Stimulated activated naive CD8-positive, alpha-beta T cell treated with anti-CD3 and anti-CD28 coated beads, Interleukin-15, Interleukin-2, amounts not matched to agents 100 U/mL and 50 U/mL, for 24 hours (primary cell): ENCODE measurements around the gene BCAS1.

Experiments
- ATAC-seq: fragments of 150-1000 bp; cut with Tn5 transposase; one replicate; pipeline ENCODE4 v1.10.0; 2021
- DNase-seq: peaks from one replicate; pipeline ENCODE4 v3.0.0; 2021

BCAS1 gene

DNA sequence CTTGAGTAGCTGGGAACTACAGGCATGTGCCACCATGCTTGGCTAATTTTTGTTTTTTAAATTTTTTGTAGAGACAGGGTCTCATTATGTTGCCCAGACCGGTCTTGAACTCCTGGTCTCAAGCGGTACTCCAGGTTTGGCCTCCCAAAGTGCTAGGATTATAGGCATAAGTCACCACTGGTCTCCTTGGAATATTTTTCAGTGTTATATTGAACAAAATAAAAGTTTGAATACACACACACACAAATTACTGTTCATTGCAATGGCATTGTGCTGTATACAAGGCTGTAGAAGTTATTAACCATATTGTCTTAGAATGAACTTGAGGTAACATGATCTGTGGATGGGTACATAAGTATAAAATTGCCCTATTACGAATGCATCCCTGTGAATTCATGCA is 166.1 kb downstream of the BCAS1 start:
- DNase-seq (no peak), ATAC-seq (no peak)

DNA sequence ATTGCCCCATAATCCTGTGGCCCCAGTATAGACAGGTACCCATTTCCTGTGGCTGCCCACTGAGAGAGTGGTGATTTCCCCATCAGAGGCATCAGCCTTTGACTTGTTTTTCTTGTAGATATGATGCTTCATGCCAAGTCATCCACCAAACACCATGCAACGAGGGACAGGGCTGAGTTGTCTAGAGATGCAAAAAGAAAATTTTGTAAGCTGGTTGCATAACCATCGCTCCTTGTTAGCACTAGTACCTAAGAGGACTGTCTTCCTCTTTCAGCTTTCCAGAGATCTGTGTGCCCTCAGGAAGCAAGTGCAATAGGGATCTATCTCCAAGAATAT is 166.8 kb downstream of the BCAS1 start:
- ATAC-seq, result no peak
- DNase-seq, result no peak

DNA sequence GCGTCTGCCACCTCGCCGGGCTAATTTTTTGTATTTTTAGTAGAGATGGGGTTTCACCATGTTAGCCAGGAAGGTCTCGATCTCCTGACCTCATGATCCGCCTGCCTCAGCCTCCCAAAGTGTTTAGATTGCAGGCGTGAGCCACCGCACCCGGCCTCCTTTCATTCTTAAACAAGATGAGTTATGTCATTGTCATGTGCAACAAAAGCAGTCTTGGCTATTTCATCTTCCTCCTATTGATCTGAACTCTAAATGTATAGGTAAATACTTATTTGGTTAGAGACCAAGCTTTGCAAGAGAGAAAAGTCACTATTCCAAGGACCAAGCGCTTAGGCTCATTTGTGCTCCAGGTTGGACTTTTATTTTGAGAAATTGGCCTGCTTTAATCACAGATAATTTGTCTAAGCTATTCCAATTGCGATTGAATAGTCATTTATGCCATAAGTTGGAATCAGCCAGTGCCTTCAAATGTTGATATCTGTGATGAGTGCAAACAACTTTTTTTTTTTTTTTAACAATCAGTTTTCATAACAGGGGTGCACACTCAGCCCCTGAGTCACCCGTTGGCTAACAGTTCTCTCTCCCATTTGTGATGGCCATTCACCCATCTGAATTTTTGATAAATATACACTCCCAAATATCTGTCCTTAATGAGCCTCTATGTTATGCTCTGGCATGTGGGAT is 167.3 kb downstream of the BCAS1 start:
- no peak for ATAC-seq
- DNase-seq, result no peak

DNA sequence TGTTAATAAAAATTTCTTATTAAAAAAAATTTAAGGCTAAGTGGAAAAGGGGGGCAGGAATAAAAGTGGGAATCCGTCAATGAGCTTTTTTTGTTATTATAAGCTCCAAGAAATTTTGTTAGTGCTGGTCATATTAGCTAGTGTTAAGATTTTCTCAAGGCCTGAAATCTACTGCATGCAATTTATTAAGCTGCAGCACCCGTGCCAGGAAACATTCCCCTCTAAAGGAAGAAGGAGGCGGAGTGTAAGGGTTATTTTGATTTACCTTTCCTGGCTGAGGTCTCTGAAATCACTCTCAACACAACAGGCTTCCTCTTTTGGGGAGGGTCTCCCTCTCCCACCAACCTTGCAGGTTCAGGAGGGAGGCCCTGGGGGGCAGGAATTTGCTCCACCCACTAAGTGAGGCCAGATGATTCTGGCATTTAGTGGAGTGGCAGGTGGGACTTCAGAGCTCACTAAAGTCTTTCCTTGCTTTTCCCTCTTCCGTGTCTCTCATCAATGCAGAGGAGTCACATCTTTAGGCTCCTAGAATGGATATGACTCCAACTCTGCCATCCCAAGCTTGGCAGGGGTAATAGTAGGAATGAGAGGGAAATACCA is 168.8 kb downstream of the BCAS1 start:
- ATAC-seq (no peak), DNase-seq (no peak)

DNA sequence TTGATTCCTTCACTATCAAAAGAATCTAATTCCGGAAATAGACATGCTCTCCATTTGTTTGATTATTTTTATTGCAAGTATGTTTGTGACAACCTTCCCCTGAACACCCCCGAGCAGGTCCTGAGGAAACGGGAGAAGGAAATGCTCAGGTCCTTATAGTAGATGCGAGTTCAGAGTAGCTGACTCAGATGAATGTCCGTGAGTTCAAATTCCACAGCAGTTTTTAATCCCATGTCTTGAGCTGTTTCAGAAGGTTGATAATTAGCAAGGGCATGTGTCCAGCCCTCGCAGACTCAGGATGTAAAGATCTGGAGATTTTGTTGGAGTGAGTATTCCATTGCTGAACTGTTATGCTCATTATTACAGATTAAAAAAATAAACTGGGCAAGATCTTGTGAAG is 169.3 kb downstream of the BCAS1 start:
- ATAC-seq, result no peak
- DNase-seq, result no peak

DNA sequence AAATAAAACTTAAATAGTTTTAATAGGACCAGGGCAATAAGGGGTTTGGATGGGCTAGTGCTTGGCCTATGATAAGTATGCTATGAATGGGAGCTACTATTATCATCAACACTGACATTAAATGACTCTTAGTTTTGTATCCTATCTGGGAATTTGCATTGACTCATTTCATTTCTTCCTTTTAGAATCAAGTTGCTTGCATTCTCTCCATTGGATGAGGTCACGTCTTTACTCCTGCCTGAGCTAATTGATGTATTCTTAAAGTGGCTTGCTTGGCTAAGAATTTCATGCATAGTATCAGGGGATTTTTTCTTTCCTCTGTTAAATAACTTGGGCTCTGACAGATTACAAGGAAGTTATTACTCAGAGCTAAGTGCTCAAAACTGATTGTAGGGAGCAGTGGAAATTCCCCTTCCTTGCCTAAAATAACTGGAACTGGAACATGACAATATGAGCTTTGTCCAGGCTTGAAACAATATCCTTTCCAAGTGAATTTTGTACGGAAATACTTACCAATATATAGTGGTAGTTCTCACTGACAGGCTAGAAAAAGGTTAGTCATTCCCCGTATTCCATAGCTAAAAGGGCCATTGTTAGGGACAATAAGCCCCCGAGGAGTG is 169.9 kb downstream of the BCAS1 start:
- peak; percentile 47 for ATAC-seq
- no peak for DNase-seq

DNA sequence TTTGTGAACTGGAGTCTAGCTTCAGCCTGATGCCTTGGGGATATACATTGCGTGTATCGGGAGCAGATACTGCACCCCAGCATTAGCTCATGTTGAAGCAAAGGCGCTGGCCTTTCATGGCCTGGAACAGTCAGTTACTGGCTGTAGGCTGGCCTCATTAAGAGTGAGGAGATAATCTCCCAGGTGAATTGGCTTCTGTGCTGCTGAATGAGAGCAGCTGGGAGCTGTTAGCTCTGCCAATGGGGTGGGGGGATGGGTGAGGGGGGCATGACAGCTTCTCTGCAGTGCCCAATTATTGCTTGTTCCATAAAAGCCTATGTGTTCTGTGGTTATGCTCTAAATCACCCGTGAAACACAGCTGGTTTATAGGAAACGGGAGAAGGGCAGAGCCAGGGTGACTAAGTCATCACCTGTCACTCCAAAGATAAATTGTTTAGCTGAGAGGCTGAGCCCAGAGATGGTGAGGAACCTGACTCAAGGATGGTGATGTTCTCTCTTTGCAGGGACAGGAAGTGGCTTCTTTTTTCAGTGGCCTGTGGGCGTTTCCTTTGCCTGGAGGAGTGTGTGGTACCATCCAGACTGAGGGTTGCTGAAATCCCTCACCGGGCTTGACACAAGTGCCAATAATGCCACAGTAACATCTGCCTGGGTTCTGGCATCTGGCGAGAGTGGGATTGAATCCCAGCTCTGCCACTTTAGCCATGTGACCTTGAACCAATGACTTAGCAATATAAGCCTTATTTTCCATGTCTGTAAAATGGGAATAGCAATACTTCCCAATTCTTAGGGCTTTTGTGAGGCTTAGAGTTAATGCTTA is 170.8 kb downstream of the BCAS1 start:
- peak; percentile 91 for ATAC-seq
- DNase-seq, result peak; percentile 78

DNA sequence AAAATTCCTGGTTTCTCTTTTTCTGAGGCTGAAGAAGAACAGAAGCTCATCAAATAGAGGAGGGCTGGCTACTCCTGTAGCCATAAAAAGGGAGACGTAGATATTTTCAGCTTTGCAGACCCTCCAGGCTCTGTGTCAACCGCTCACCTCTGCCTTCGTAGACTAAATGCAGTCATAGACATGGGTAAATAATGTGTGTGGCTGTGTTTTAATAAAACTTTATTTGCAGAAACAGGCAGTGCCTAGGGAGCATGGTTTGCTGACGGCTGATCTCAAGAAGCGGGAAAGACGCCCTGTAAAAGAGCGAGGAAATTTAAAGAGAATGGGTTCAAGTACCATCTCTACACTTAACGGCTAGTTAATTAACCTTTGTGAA is 171.8 kb downstream of the BCAS1 start:
- no peak for DNase-seq
- ATAC-seq, result no peak

DNA sequence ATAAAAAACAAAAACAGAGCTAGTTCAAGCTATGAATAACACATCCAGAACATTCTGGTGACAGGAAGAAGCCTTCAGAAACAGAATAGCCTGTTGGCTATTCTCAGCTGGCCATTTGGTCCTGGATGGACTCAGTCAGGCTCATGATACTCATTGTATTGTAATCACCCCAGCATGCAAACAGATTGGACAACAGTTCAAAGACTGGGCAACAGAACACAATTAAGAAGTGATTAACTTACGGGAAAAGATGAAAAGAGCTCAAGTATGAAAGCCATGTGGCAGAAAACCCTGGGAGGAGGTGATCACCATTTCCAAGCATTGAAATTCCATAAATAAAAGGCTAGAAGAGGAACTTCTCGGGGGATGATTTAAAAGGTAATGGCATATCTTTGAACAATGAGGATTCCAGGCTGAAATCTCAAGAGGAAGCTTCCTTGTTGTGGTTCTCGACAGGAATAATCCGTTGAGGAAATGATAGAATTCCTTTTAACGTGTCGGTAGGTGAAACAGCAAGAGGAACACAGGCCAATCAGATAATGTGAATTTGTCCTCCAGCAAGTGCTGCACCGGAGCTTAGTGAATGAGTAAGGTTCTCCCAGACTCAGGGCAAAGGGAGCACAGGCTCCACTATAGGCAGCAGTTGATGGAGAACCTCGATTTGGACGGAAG is 172.4 kb downstream of the BCAS1 start:
- ATAC-seq (no peak), DNase-seq (no peak)

DNA sequence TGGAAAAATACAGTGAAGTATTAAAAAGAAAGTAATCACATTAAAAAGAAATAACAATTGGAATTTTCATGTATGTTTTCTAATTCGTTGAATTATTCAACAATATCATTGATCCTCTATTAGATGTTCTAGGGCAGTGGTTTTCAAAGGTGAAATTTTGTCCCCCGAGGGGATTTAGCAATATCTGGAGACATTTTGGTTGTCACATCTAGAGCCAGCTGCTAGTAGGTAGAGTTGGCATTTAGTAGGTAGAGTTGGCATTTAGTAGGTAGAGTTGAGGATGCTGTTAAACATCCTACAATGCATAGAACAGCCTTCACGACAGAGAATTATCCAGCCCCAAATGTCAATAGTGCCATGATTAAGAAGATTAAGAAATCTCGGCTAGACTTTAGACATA is 173.7 kb downstream of the BCAS1 start:
- DNase-seq (no peak), ATAC-seq (no peak)

DNA sequence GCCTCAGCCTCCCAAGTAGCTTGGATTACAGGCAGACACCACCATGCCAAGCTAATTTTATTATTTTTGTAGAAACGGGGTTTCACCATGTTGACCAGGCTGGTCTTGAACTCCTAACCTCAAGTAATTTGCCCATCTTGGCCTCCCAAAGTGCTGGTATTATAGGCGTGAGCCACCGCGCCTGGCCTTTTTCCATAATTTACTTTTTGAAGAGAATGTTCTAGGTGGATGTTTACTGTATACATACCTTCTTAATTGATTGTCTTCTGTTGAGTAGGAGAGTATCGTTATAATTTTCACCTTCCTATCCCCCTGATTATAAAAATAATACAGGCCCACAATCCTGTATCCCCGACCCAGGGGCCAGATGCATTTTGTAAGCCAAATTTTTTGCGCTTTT is 174.4 kb downstream of the BCAS1 start:
- ATAC-seq, result no peak
- no peak for DNase-seq

DNA sequence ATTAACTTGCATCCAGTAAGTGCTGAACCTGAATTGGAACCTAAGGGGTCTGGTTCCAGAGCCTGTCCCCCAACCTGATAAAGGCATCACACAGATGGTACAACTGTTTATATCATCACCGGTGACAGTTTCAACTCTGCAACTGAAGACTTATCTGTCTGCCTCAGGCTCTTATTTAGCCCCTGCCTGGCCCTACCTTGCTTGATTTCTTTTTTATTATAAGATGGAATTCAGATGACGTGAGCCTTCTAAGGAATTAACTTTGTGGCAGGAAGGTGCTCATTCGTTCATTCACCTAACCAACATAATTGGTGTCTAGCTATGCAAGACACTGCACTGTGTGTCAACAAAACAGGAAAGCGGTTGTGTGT is 175.0 kb downstream of the BCAS1 start:
- DNase-seq (no peak), ATAC-seq (no peak)

DNA sequence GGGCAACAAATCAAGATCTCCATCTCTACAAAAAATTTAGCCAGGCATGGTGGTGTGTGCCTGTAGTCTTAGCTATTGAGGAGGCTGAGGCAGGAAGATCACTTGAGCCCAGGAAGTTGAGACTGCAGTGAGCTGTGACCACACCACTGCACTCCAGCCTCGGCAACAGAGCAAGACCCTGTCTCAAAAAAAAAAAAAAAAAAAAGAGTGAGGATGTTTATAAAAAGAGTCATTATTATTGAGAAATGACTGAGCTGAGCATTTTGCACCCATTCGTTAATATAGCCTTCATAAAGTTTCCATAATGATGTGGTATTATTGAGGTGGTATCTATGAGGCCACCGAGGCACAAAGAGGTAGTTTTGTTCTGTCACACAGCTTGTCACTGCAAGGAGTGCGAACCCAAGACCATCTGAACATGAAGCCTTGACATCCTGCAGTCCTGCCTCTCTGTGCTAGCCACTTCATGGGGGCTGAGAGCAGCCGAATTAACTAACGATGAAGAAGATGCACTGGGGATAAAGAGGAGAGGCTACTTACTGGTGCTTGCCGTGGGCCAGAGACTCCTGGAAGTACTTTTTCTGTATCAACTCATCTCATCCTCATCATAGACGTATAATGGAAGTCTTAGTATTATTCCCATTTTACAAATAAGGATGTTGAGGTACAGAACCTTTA is 175.5 kb downstream of the BCAS1 start:
- DNase-seq (no peak), ATAC-seq (no peak)
